Mesenchymal stem cell (in vitro differentiated cells and primary cell): ENCODE data around the gene SCUBE1.
A peak's percentile ranks its signal among the peaks of the same experiment; 100 is the strongest.

Experiments used
- DNase-seq: peaks from one replicate; pipeline ENCODE4 v3.0.0-alpha.2; 2013
- H2AFZ ChIP-seq: one replicate; pipeline ENCODE4 v1.6.1; 2013; ENCODE audit warnings: low read depth, mild to moderate bottlenecking, control low read depth, inconsistent platforms, low read length, moderate library complexity
- H2AK5ac ChIP-seq: 2 replicates; pipeline ENCODE4 v1.6.1; 2013; ENCODE audit warnings: low read length, moderate library complexity, mild to moderate bottlenecking, inconsistent platforms; ENCODE audit not compliant: severe bottlenecking
- H2BK120ac ChIP-seq: one replicate; pipeline ENCODE4 v1.6.1; 2013; ENCODE audit warnings: low read depth, mild to moderate bottlenecking, inconsistent platforms, low read length, moderate library complexity
- H2BK12ac ChIP-seq, 2 experiments: one replicate each; pipeline ENCODE4 v1.6.1; 2013; ENCODE audit warnings: inconsistent platforms in 2 of 2, low read length in 2 of 2, mild to moderate bottlenecking in 2 of 2, moderate library complexity in 2 of 2, control low read depth in 1 of 2
- H2BK15ac ChIP-seq: one replicate; pipeline ENCODE4 v1.6.1; 2013; ENCODE audit warnings: mild to moderate bottlenecking, low read depth, inconsistent platforms; ENCODE audit not compliant: poor library complexity, severe bottlenecking
- H2BK5ac ChIP-seq: 2 replicates; pipeline ENCODE4 v1.6.1; 2013; ENCODE audit warnings: low read depth, mild to moderate bottlenecking, low read length, control low read depth, inconsistent platforms; ENCODE audit not compliant: poor library complexity, severe bottlenecking
- H3K14ac ChIP-seq, 2 experiments: one replicate each; pipeline ENCODE4 v1.6.1; 2013; ENCODE audit warnings: inconsistent platforms in 2 of 2, low read length in 2 of 2, control low read depth in 1 of 2, mild to moderate bottlenecking in 1 of 2, moderate library complexity in 1 of 2
- H3K18ac ChIP-seq, 2 experiments: one replicate each; pipeline ENCODE4 v1.6.1; 2013; ENCODE audit warnings: inconsistent platforms in 2 of 2, low read length in 2 of 2, control low read depth in 1 of 2, low read depth in 1 of 2, mild to moderate bottlenecking in 1 of 2
- H3K23ac ChIP-seq, 2 experiments: one replicate each; pipeline ENCODE4 v1.6.1; 2013; ENCODE audit warnings: inconsistent platforms in 2 of 2, low read length in 2 of 2, mild to moderate bottlenecking in 2 of 2, moderate library complexity in 2 of 2, control low read depth in 1 of 2
- H3K27ac ChIP-seq: 2 replicates; pipeline ENCODE4 v1.5.1; 2013; ENCODE audit warnings: mild to moderate bottlenecking, moderate library complexity, low read length, control low read depth, inconsistent platforms; ENCODE audit not compliant: poor library complexity, severe bottlenecking
- H3K27me3 ChIP-seq, 2 experiments: 2 replicates each; pipeline versions ENCODE4 v1.6.1 to v1.7.0; 2013; ENCODE audit warnings: low read length in 2 of 2, mild to moderate bottlenecking in 2 of 2, moderate library complexity in 2 of 2, control low read depth in 1 of 2, inconsistent platforms in 1 of 2; ENCODE audit not compliant: control insufficient read depth in 1 of 2, insufficient read depth in 1 of 2
- H3K36me3 ChIP-seq, 2 experiments: 2 replicates each; pipeline versions ENCODE4 v1.6.1 to v1.7.0; 2013; ENCODE audit warnings: low read length in 2 of 2, control low read depth in 1 of 2, inconsistent platforms in 1 of 2, low read depth in 1 of 2, mild to moderate bottlenecking in 1 of 2; ENCODE audit not compliant: insufficient read depth in 2 of 2, control insufficient read depth in 1 of 2
- H3K4ac ChIP-seq, 2 experiments: one replicate each; pipeline ENCODE4 v1.6.1; 2013; ENCODE audit warnings: inconsistent platforms in 2 of 2, low read length in 2 of 2, mild to moderate bottlenecking in 2 of 2, moderate library complexity in 2 of 2, control low read depth in 1 of 2, low read depth in 1 of 2
- H3K4me1 ChIP-seq: 2 replicates; pipeline ENCODE4 v1.6.1; 2013; ENCODE audit warnings: low read depth, low read length, control low read depth; ENCODE audit not compliant: control insufficient read depth, insufficient read depth
- H3K4me2 ChIP-seq: 2 replicates; pipeline ENCODE4 v1.6.1; 2013; ENCODE audit warnings: low read length, mild to moderate bottlenecking, inconsistent platforms; ENCODE audit not compliant: poor library complexity, severe bottlenecking
- H3K4me3 ChIP-seq, 2 experiments: 2 replicates each; pipeline versions ENCODE4 v1.5.1 to v1.7.0; 2013; ENCODE audit warnings: low read length in 2 of 2, mild to moderate bottlenecking in 2 of 2, control low read depth in 1 of 2, low read depth in 1 of 2; ENCODE audit not compliant: insufficient read depth in 1 of 2
- H3K79me1 ChIP-seq: replicated peaks from 2 replicates; pipeline ENCODE4 v1.6.1; 2013; ENCODE audit warnings: mild to moderate bottlenecking, control low read depth, low read length, inconsistent platforms; ENCODE audit not compliant: poor library complexity, severe bottlenecking
- H3K9ac ChIP-seq: 2 replicates; pipeline ENCODE4 v1.7.0; 2013; ENCODE audit warnings: mild to moderate bottlenecking, low read length, moderate library complexity
- H3K9me3 ChIP-seq: 2 replicates; pipeline ENCODE4 v1.7.0; 2013; ENCODE audit warnings: mild to moderate bottlenecking, low read length; ENCODE audit not compliant: control insufficient read depth
- H4K8ac ChIP-seq: one replicate; pipeline ENCODE4 v1.6.1; 2013; ENCODE audit warnings: inconsistent platforms, mild to moderate bottlenecking, low read length, moderate library complexity
- H4K91ac ChIP-seq: one replicate; pipeline ENCODE4 v1.6.1; 2013; ENCODE audit warnings: mild to moderate bottlenecking, low read length, inconsistent platforms
- WGBS: methylation state at CpG from one replicate; pipeline ENCODE4 v1.1.7; 2013; ENCODE audit warnings: mixed read lengths; 5-methylcytosine and 5-hydroxymethylcytosine counted together

The SCUBE1 gene

DNA sequence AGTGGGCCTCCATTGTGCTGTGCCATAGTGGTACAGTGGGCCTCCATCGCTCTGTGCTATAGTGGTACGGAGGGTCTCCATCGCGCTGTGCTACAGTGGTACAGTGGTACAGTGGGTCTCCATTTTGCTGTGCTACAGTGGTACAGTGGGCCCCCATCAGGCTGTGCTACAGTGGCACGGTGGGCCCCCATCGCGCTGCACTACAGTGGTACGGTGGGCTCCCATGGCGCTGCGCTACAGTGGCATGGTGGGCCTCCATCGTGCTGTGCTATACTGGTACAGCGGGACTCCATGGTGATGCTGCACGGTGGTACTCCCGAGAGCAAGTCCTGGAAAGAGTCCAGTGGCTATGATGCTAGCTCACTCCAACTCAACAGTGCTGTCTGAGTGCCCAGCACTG, 51.8 kb downstream of the SCUBE1 start:
- WGBS: 98% methylated on average over 14 of the region's 14 CpGs

DNA sequence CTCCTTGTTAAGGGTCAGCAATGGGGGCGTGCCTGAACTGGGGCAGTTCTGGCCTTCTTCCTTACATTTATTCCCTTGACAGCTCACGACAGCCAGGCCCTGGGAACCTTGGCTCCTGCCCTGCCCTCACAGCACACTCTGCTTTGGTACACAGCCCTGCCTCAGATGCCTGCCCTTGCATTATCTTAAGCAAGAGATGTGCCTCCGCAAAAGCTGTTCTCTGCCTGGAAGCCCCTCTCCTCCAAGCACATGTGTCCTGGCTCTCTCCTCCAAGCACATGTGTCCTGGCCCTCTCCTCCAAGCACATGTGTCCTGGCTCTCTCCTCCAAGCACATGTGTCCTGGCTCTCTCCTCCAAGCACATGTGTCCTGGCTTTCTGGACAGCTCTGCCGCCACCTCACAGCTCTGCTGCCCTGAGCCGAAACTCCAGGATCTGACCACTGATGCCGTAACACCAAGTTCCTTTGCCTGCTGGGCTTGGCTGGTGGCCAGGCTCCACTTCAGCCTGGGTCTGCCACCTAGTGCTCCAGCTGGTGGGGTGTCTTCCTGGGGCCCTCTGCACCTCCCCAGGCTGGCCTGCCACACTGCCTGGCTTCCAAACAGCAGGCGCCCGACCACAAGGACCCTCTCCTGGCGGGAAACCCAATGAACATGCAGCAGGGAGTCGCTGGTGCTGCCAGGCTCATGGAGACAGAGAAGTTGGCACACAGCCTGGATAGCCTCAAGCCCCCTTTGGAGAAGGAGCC, 53.0 kb downstream of the SCUBE1 start:
- Histone ChIP-seq H3K4ac (no peak overlapping the region), H3K4me1 (peaks cover 15% of the 10 kb centered on the region), H3K18ac (peak overlapping the region in 1 of 2 experiments; percentile 64), H3K9ac (peak overlapping the region; percentile 67), H2BK120ac (no peak overlapping the region), H4K91ac (peak overlapping the region; percentile 15), H3K9me3 (no peaks in the 10 kb centered on the region), H2AFZ (no peak overlapping the region), H3K27ac (no peak overlapping the region), H2AK5ac (no peak overlapping the region), H4K8ac (peak overlapping the region; percentile 50), H3K27me3 (peaks cover 19 to 90% of the 10 kb centered on the region in 2 experiments), H2BK5ac (no peak overlapping the region), H3K79me1 (no peaks in the 10 kb centered on the region), H3K14ac (peak overlapping the region in 1 of 2 experiments; percentile 45), H3K4me3 (peak overlapping the region in 1 of 2 experiments; percentile 78), H2BK15ac (no peak overlapping the region), H3K36me3 (no peaks in the 10 kb centered on the region), H3K23ac (no peak overlapping the region), H2BK12ac (peak overlapping the region in 1 of 2 experiments; percentile 33), H3K4me2 (no peak overlapping the region)
- 79% methylated on average over 10 of the region's 10 CpGs for WGBS
- peak; percentile 56 for DNase-seq

More for the DNA sequence above, 51.8 kb downstream of the SCUBE1 start:
- Histone ChIP-seq H3K9me3 (no peaks in the 10 kb centered on the region), H4K8ac (no peak overlapping the region), H2AK5ac (no peak overlapping the region), H3K27ac (no peak overlapping the region), H3K4me2 (no peak overlapping the region), H3K14ac (peak overlapping the region in 1 of 2 experiments; percentile 35), H3K9ac (no peak overlapping the region), H3K18ac (peak overlapping the region in 1 of 2 experiments; percentile 6), H3K36me3 (no peaks in the 10 kb centered on the region), H3K27me3 (peaks cover 12 to 91% of the 10 kb centered on the region in 2 experiments), H3K79me1 (no peaks in the 10 kb centered on the region), H3K4me1 (peaks cover 15% of the 10 kb centered on the region), H2BK120ac (no peak overlapping the region), H3K4ac (no peak overlapping the region), H4K91ac (peak overlapping the region; percentile 18), H2BK12ac (no peak overlapping the region), H3K23ac (no peak overlapping the region), H2AFZ (no peak overlapping the region), H3K4me3 (no peak overlapping the region), H2BK15ac (no peak overlapping the region), H2BK5ac (no peak overlapping the region)
- no peak for DNase-seq

- Histone ChIP-seq H3K79me1 (no peaks in the 10 kb centered on the region), H2AK5ac (no peak overlapping the region), H2BK120ac (no peak overlapping the region), H4K91ac (peak overlapping the region; percentile 15), H2BK15ac (no peak overlapping the region), H3K9me3 (no peaks in the 10 kb centered on the region), H3K4me1 (peaks cover 15% of the 10 kb centered on the region), H3K4ac (no peak overlapping the region), H3K23ac (no peak overlapping the region), H3K18ac (peak overlapping the region in 1 of 2 experiments; percentile 64), H2BK5ac (no peak overlapping the region), H3K4me2 (no peak overlapping the region), H4K8ac (peak overlapping the region; percentile 57), H3K27ac (no peak overlapping the region), H2AFZ (no peak overlapping the region), H2BK12ac (no peak overlapping the region), H3K27me3 (peaks cover 21 to 91% of the 10 kb centered on the region in 2 experiments), H3K14ac (peak overlapping the region in 1 of 2 experiments; percentile 45), H3K9ac (peak overlapping the region; percentile 67), H3K4me3 (peak overlapping the region in 1 of 2 experiments; percentile 78), H3K36me3 (no peaks in the 10 kb centered on the region)
- DNase-seq: peak; percentile 27
- 83% methylated on average over 13 of the region's 13 CpGs for WGBS
Measured at GRCh38 chr22:43289531-43289963, 53.6 kb downstream of the SCUBE1 start.

DNA sequence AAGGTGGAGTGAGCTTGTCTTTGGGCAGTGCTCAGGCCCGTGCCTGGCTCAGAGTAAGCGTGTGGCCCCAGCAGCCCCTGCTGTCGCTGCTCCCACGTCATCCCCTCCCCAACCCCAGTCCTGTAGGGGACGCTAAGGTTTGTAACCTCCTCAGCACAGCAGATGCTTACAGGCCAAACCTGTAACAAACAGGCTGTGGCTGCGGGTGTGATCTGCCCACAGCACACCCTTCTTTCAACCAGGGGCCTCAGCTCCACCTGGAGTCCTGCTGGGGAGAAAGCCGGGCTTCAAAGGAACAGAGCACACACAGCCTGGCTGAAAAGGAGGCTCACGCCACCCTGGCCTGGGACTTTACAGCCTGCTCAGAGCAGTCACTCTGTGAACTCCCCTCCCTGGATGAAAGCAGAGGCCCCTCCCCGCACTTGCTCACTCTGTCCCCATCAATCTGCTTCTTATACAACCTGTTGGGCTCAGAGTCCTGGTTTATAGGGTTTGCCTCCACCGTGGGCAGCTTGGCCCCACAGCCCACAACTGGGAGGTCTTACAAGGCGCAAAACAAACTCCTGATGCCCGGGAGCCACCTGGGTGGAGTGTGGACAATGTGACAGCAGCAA, 54.3 kb downstream of the SCUBE1 start:
- no peaks in the 10 kb centered on the region for H3K9me3 ChIP-seq
- WGBS: 76% methylated on average over 12 of the region's 12 CpGs
- no peak overlapping the region for H3K27ac ChIP-seq
- no peak overlapping the region for H2BK5ac ChIP-seq
- H3K4ac ChIP-seq: peak overlapping the region in 1 of 2 experiments; percentile 54
- no peak overlapping the region for H3K4me2 ChIP-seq
- H4K91ac ChIP-seq: peak overlapping the region; percentile 34
- no peak overlapping the region for H2BK15ac ChIP-seq
- H3K23ac ChIP-seq: no peak overlapping the region
- peaks cover 15% of the 10 kb centered on the region for H3K4me1 ChIP-seq
- peak overlapping the region in 1 of 2 experiments; percentile 78 for H3K4me3 ChIP-seq
- no peak overlapping the region for H2AK5ac ChIP-seq
- H3K36me3 ChIP-seq: no peaks in the 10 kb centered on the region
- no peak for DNase-seq
- peak overlapping the region; percentile 62 for H4K8ac ChIP-seq
- peaks cover 27 to 91% of the 10 kb centered on the region in 2 experiments for H3K27me3 ChIP-seq
- H2AFZ ChIP-seq: no peak overlapping the region
- H2BK12ac ChIP-seq: no peak overlapping the region
- H3K9ac ChIP-seq: peak overlapping the region; percentile 67
- H2BK120ac ChIP-seq: no peak overlapping the region
- no peaks in the 10 kb centered on the region for H3K79me1 ChIP-seq
- H3K18ac ChIP-seq: no peak overlapping the region
- peak overlapping the region in 1 of 2 experiments; percentile 8 for H3K14ac ChIP-seq
